H1 (cell line): Measurements from ENCODE around the gene ATP9B. TPM values are rescaled to one million over a fixed set of nuclear protein-coding genes. Genes with fewer than 3 reads are reported as not detected.

ENCODE experiments used
- CTCF ChIA-PET: fragments of 300-600 bp; sonication (Branson Sonifier 250); formaldehyde crosslinking; loops from one replicate; lab custom pipeline; 2021; ENCODE audit not compliant: partially characterized antibody; lab: Charles Lee
- POLR2A ChIA-PET: fragments of 300-600 bp; sonication (Branson Sonifier 250); formaldehyde crosslinking; loops from one replicate; lab custom pipeline; 2021; ENCODE audit warnings: inconsistent platforms; ENCODE audit not compliant: partially characterized antibody; lab: Charles Lee
- DNase-seq, 2 experiments: peaks; one replicate each; pipeline versions ENCODE4 v3.0.0 to v3.0.0-alpha.2; 2010 to 2022; ENCODE audit warnings: low spot score in 2 of 2, low read depth in 1 of 2, mixed read lengths in 1 of 2
- FAIRE-seq: peaks from 2 replicates; lab custom pipeline; 2011; peaks lifted over from hg19 to GRCh38; lab: Jason Lieb, UNC
- H2AFZ ChIP-seq: 2 replicates; pipeline ENCODE4 v1.8.1; 2012; ENCODE audit warnings: low read length, inconsistent platforms
- H2AK5ac ChIP-seq: 2 replicates; pipeline ENCODE4 v1.6.1; 2013; ENCODE audit warnings: low read depth, low read length
- H2BK120ac ChIP-seq: replicated peaks from 2 replicates; pipeline ENCODE3; 2013; ENCODE audit warnings: low read depth, low read length, inconsistent platforms
- H2BK12ac ChIP-seq: 2 replicates; pipeline ENCODE4 v1.6.1; 2013; ENCODE audit warnings: low read depth, low read length
- H2BK15ac ChIP-seq: 2 replicates; pipeline ENCODE4 v1.6.1; 2013; ENCODE audit warnings: low read length
- H2BK20ac ChIP-seq: 2 replicates; pipeline ENCODE4 v1.6.1; 2013; ENCODE audit warnings: low read length
- H2BK5ac ChIP-seq: 2 replicates; pipeline ENCODE4 v1.6.1; 2013; ENCODE audit warnings: low read depth, low read length
- H3K14ac ChIP-seq: 2 replicates; pipeline ENCODE4 v1.6.1; 2013; ENCODE audit warnings: inconsistent platforms; ENCODE audit not compliant: insufficient read length
- H3K18ac ChIP-seq: 2 replicates; pipeline ENCODE4 v1.6.1; 2013; ENCODE audit warnings: low read length; ENCODE audit errors: extremely low read depth
- H3K23ac ChIP-seq: 2 replicates; pipeline ENCODE4 v1.6.1; 2013; ENCODE audit warnings: inconsistent platforms; ENCODE audit not compliant: insufficient read length
- H3K23me2 ChIP-seq: 2 replicates; pipeline ENCODE4 v1.6.1; 2013; ENCODE audit warnings: low read depth, low read length
- H3K27ac ChIP-seq: 2 replicates; pipeline ENCODE4 v1.6.1; 2011; ENCODE audit warnings: low read depth, low read length, inconsistent platforms
- H3K27me3 ChIP-seq, 4 experiments: replicated peaks in 1 of 4; 1 replicate in 1 of 4; 2 replicates in 3 of 4; pipeline versions ENCODE4 v1.6.1 to v1.8.1; 2011 to 2013; ENCODE audit warnings: low read length in 3 of 4, mild to moderate bottlenecking in 3 of 4, inconsistent platforms in 2 of 4, mixed read lengths in 2 of 4, moderate library complexity in 1 of 4; ENCODE audit not compliant: control insufficient read depth in 3 of 4, insufficient read depth in 3 of 4; ENCODE audit errors: extremely low read depth in 1 of 4
- H3K36me3 ChIP-seq, 4 experiments: 2 replicates each; pipeline versions ENCODE4 v1.6.1 to v1.8.1; 2011 to 2013; ENCODE audit warnings: mild to moderate bottlenecking in 4 of 4, low read length in 3 of 4, moderate library complexity in 2 of 4, control low read depth in 1 of 4, inconsistent platforms in 1 of 4; ENCODE audit not compliant: insufficient read depth in 4 of 4, control insufficient read depth in 2 of 4
- H3K4ac ChIP-seq: replicated peaks from 2 replicates; pipeline ENCODE3; 2013; ENCODE audit warnings: low read length, low read depth, mixed read lengths, inconsistent platforms; ENCODE audit not compliant: insufficient read length
- H3K4me1 ChIP-seq, 4 experiments: replicated peaks in 1 of 4; 1 replicate in 1 of 4; 2 replicates in 3 of 4; pipeline versions ENCODE4 v1.6.1 to v1.8.1; 2011 to 2013; ENCODE audit warnings: low read length in 3 of 4, inconsistent platforms in 2 of 4, mixed read lengths in 1 of 4; ENCODE audit not compliant: insufficient read depth in 4 of 4, control insufficient read depth in 3 of 4
- H3K4me2 ChIP-seq, 2 experiments: 2 replicates each; pipeline versions ENCODE4 v1.6.1 to v1.8.1; 2011 to 2013; ENCODE audit warnings: low read depth in 2 of 2, low read length in 2 of 2, control low read depth in 1 of 2, inconsistent platforms in 1 of 2, mild to moderate bottlenecking in 1 of 2; ENCODE audit not compliant: insufficient read depth in 1 of 2
- H3K4me3 ChIP-seq, 4 experiments: fragments of 200-600, 300-600 bp in 1 of 4; sonication (generic), shearing (Covaris generic), sonication (Bioruptor Twin) in 1 of 4; 2 replicates each; pipeline versions ENCODE4 v1.5.1 to v1.8.1; 2011 to 2016; ENCODE audit warnings: low read length in 4 of 4, low read depth in 3 of 4, control low read depth in 2 of 4, inconsistent platforms in 2 of 4, mild to moderate bottlenecking in 2 of 4, mixed read lengths in 1 of 4, moderate library complexity in 1 of 4; ENCODE audit not compliant: insufficient read depth in 2 of 4; ENCODE audit errors: extremely low read depth in 1 of 4
- H3K56ac ChIP-seq: replicated peaks from 2 replicates; pipeline ENCODE3; 2013; ENCODE audit warnings: low read depth, mild to moderate bottlenecking, mixed read lengths, low read length, inconsistent platforms; ENCODE audit not compliant: insufficient read length
- H3K79me1 ChIP-seq: 2 replicates; pipeline ENCODE4 v1.6.1; 2013; ENCODE audit warnings: low read depth, low read length, control low read depth
- H3K79me2 ChIP-seq, 2 experiments: 2 replicates each; pipeline versions ENCODE4 v1.6.1 to v1.8.1; 2012 to 2013; ENCODE audit warnings: low read length in 2 of 2, mild to moderate bottlenecking in 2 of 2, inconsistent platforms in 1 of 2; ENCODE audit not compliant: insufficient read depth in 2 of 2, control insufficient read depth in 1 of 2
- H3K9ac ChIP-seq, 4 experiments: replicated peaks in 1 of 4; 1 replicate in 1 of 4; 2 replicates in 3 of 4; pipeline versions ENCODE4 v1.6.1 to v1.8.1; 2011 to 2013; ENCODE audit warnings: low read depth in 3 of 4, low read length in 3 of 4, control low read depth in 2 of 4, mild to moderate bottlenecking in 2 of 4, moderate library complexity in 2 of 4, inconsistent platforms in 1 of 4; ENCODE audit errors: extremely low read depth in 1 of 4
- H3K9me3 ChIP-seq, 2 experiments: 2 replicates each; pipeline versions ENCODE4 v1.6.1 to v1.8.1; 2012 to 2013; ENCODE audit warnings: mild to moderate bottlenecking in 2 of 2, moderate library complexity in 2 of 2, control low read depth in 1 of 2, inconsistent platforms in 1 of 2, low read depth in 1 of 2, low read length in 1 of 2, mixed read lengths in 1 of 2; ENCODE audit not compliant: insufficient read depth in 2 of 2
- H4K20me1 ChIP-seq, 2 experiments: replicated peaks in 1 of 2; 2 replicates each; pipeline versions ENCODE3 to v1.8.1; 2011 to 2013; ENCODE audit warnings: inconsistent platforms in 2 of 2, low read length in 2 of 2, mild to moderate bottlenecking in 1 of 2; ENCODE audit not compliant: insufficient read depth in 2 of 2, control insufficient read depth in 1 of 2
- H4K5ac ChIP-seq: 2 replicates; pipeline ENCODE4 v1.6.1; 2013; ENCODE audit warnings: low read length, low read depth, mixed read lengths, inconsistent platforms; ENCODE audit not compliant: insufficient read length
- H4K8ac ChIP-seq: 2 replicates; pipeline ENCODE4 v1.8.0; 2013; ENCODE audit warnings: mild to moderate bottlenecking, moderate library complexity, low read length, inconsistent platforms; ENCODE audit not compliant: insufficient read depth; ENCODE audit errors: extremely low read depth
- H4K91ac ChIP-seq: replicated peaks from 2 replicates; pipeline ENCODE3; 2013; ENCODE audit warnings: low read length, mixed read lengths, inconsistent platforms; ENCODE audit not compliant: insufficient read length
- BRCA1 ChIP-seq: IDR thresholded peaks from 2 replicates; pipeline ENCODE4 v1.6.1; 2012; ENCODE audit warnings: low read depth, low read length, improper control_type of control experiment
- HDAC2 ChIP-seq, 2 experiments: fragments of 300-600 bp in 1 of 2; sonication (generic) in 1 of 2; IDR thresholded peaks; 2 replicates each; pipeline ENCODE4 v1.6.1; 2011 to 2012; ENCODE audit warnings: low read depth in 2 of 2, low read length in 2 of 2, mild to moderate bottlenecking in 2 of 2, moderate library complexity in 2 of 2, borderline replicate concordance in 1 of 2, inconsistent platforms in 1 of 2
- HDAC6 ChIP-seq: IDR thresholded peaks from one replicate; pipeline ENCODE4 v1.7.1; 2012; ENCODE audit warnings: low read depth, mild to moderate bottlenecking, inconsistent platforms, low read length, moderate library complexity
- KDM1A ChIP-seq: fragments of 200-600, 300-600 bp; sonication (generic); IDR thresholded peaks from 2 replicates; pipeline ENCODE4 v1.7.1; 2016; ENCODE audit warnings: mild to moderate bottlenecking, low read length, borderline replicate concordance
- MAFK ChIP-seq: IDR thresholded peaks from 2 replicates; pipeline ENCODE4 v1.6.1; 2012; ENCODE audit warnings: low read depth, mild to moderate bottlenecking, improper control_type of control experiment, low read length
- POLR2AphosphoS5 ChIP-seq: IDR thresholded peaks from 2 replicates; pipeline ENCODE4 v1.6.1; 2011; ENCODE audit warnings: low read depth, low read length
- SP4 ChIP-seq: IDR thresholded peaks from 2 replicates; pipeline ENCODE4 v1.6.1; 2012; ENCODE audit warnings: low read length, inconsistent platforms
- WGBS, 2 experiments: shearing (Covaris generic) in 1 of 2; methylation state at CpG; one replicate each; pipeline versions ENCODE4 v1.1.6 to v1.1.7; 2013 to 2015; ENCODE audit warnings: low lambda C conversion rate in 2 of 2, mixed read lengths in 2 of 2, inconsistent platforms in 1 of 2, low coverage in 1 of 2, missing lambda C conversion rate in 1 of 2; ENCODE audit not compliant: insufficient replicate concordance in 2 of 2, insufficient coverage in 1 of 2, insufficient read length in 1 of 2; ENCODE audit errors: extremely low coverage in 1 of 2, missing lambda C conversion rate in 1 of 2; 5-methylcytosine and 5-hydroxymethylcytosine counted together
- polyA plus RNA-seq, 7 experiments: library from polyadenylated mRNA; depleted of rRNA in 3 of 7; stranded (reverse) in 5 of 7; unstranded in 2 of 7; fragments of >200 nt in 5 of 7; fragments of 200-250 nt in 2 of 7; gene quantifications; 1 replicate in 5 of 7; 2 replicates in 1 of 7; 4 replicates in 1 of 7; pipeline versions ENCODE4 v1.2.1 to v1.2.3, GENCODE V29; 2011 to 2013; ENCODE audit warnings: missing spikeins in 2 of 7, mixed read lengths in 2 of 7
- total RNA-seq: library from RNA; stranded (reverse); fragmentation: NEBNext Ultra II Directional; extraction: Animal tissue kit (Norgen Biotek cat#: 25700); gene quantifications from 2 replicates; pipeline ENCODE4 v1.2.1, GENCODE V29; 2021

The ATP9B gene
- total and polyA plus RNA-seq, 2 of the 8 experiments (the other 6 are each of a cell fraction or from before 2014, with no cell fraction given): 15.1 to 21.7 TPM

DNA sequence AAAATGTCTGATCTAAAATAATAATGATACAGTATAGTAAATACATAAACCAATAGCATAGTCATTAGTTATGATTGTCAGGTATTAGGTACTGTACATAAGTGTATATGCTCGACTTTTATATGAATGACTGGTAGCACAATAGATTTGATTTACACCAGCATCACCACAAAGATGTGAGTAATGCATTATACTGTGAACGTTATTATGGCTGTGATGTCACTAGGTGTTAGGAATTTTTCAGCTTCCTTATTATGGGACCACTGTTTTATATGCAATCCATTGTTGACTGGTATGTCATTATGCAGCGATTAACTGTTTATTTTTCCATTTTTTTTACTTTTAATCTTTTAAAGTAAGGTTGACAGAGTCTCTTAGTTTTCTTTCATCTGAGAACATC lies 23.7 kb downstream of the ATP9B start:
- H4K5ac ChIP-seq: no peak overlapping the region
- H3K14ac ChIP-seq: no peak overlapping the region
- no peak overlapping the region for H3K4me3 ChIP-seq
- H3K79me2 ChIP-seq: peaks cover 0 to 85% of the 10 kb centered on the region in 2 experiments; a peak in 3 of 4 replicates
- H4K8ac ChIP-seq: no peak overlapping the region
- H3K4ac ChIP-seq: no peak overlapping the region
- H3K79me1 ChIP-seq: peaks cover 8% of the 10 kb centered on the region
- H4K91ac ChIP-seq: no peak overlapping the region
- 81% methylated on average over 3 of the region's 3 CpGs; no CpG with 5 or more reads in 1 of the 2 experiments for WGBS, 2 experiments
- no peak for FAIRE-seq
- H3K56ac ChIP-seq: no peak overlapping the region
- H3K4me1 ChIP-seq: peaks cover 0 to 13% (median 7%) of the 10 kb centered on the region in 4 experiments; a peak in 4 of 7 replicates
- no peak for TF ChIP-seq SP4
- TF ChIP-seq HDAC2 (IDR thresholded peaks at IDR 0.05; ENCODE audit: borderline replicate concordance in 1 of 2, low read depth in 2 of 2, low read length in 2 of 2): no peak
- no peak for TF ChIP-seq MAFK
- TF ChIP-seq HDAC6: no peak
- no peak for TF ChIP-seq POLR2AphosphoS5
- no peak for TF ChIP-seq BRCA1
- no peak for TF ChIP-seq KDM1A
- DNase-seq: no peak
- no peak overlapping the region for H2BK5ac ChIP-seq
- H2AK5ac ChIP-seq: no peak overlapping the region
- H3K9ac ChIP-seq: no peak overlapping the region
- H2BK12ac ChIP-seq: no peak overlapping the region
- no peak overlapping the region for H2AFZ ChIP-seq
- H3K9me3 ChIP-seq: no peaks in the 10 kb centered on the region
- H3K4me2 ChIP-seq: no peak overlapping the region
- ChIA-PET POLR2A (no interaction called here), CTCF (no interaction called here)
- no peak overlapping the region for H2BK20ac ChIP-seq
- H3K18ac ChIP-seq: no peak overlapping the region
- H3K23ac ChIP-seq: no peak overlapping the region
- H2BK15ac ChIP-seq: no peak overlapping the region
- H3K27me3 ChIP-seq: no peaks in the 10 kb centered on the region
- H4K20me1 ChIP-seq: peaks cover 0 to 6% of the 10 kb centered on the region in 2 experiments
- no peaks in the 10 kb centered on the region for H3K23me2 ChIP-seq
- no peak overlapping the region for H2BK120ac ChIP-seq
- no peak overlapping the region for H3K27ac ChIP-seq
- H3K36me3 ChIP-seq: no peaks in the 10 kb centered on the region
